HepG2 (cell line): ENCODE data around the gene TAGAP. TPM values are rescaled to one million over a fixed set of nuclear protein-coding genes. Genes with fewer than 3 reads are reported as not detected.

Source experiments
- ATAC-seq: fragments of 200-7000 bp; cut with Tn5 transposase; 3 replicates; pipeline ENCODE4 v1.9.1; 2020; ENCODE audit warnings: mild to moderate bottlenecking, moderate library complexity
- BruUV-seq: library from RNA; stranded (reverse); fragments of 400-500 nt; replicated peaks from 2 replicates; lab custom pipeline; 2021; lab: Mats Ljungman, UMichigan
- CTCF ChIA-PET: fragments of 300-600 bp; formaldehyde crosslinking; extraction: SDS; loops from one replicate; lab custom pipeline; 2021; ENCODE audit warnings: low total read pairs, inconsistent platforms, low intra/inter-chr PET ratio; lab: Yijun Ruan, JAX
- POLR2A ChIA-PET: fragments of 350-600 bp; sonication (Branson Sonifier 250); formaldehyde crosslinking; loops from one replicate; lab custom pipeline; 2020; ENCODE audit warnings: antibody characterized with exemption, inconsistent platforms; lab: Yijun Ruan, JAX
- DNase-seq: peaks from one replicate; pipeline ENCODE4 v3.0.0-alpha.2; 2015; ENCODE audit warnings: low spot score
- FAIRE-seq: peaks from 3 replicates; lab custom pipeline; 2011; peaks lifted over from hg19 to GRCh38; lab: Jason Lieb, UNC
- H2AFZ ChIP-seq: one replicate; pipeline ENCODE4 v1.6.1; 2011; ENCODE audit warnings: low read length, inconsistent platforms
- H3K27ac ChIP-seq: fragments of 300-600 bp; 3 replicates; pipeline ENCODE4 v1.8.0; 2011; ENCODE audit warnings: mixed run types, mild to moderate bottlenecking, mixed read lengths, low read length, inconsistent platforms; ENCODE audit not compliant: insufficient read depth; ENCODE audit errors: extremely low read length
- H3K27me3 ChIP-seq, 2 experiments: fragments of 200-600 bp in 1 of 2; 2 replicates in 1 of 2; 3 replicates in 1 of 2; pipeline versions ENCODE4 v1.6.0 to v1.8.0; 2011; ENCODE audit warnings: low read length in 2 of 2, mild to moderate bottlenecking in 2 of 2, moderate library complexity in 2 of 2, inconsistent platforms in 1 of 2; ENCODE audit not compliant: insufficient read depth in 2 of 2, control insufficient read depth in 1 of 2
- H3K36me3 ChIP-seq, 2 experiments: fragments of 200-600 bp in 1 of 2; replicated peaks in 1 of 2; 2 replicates in 1 of 2; 3 replicates in 1 of 2; pipeline versions ENCODE4 v1.5.1 to v1.8.0; 2011; ENCODE audit warnings: low read length in 2 of 2, inconsistent platforms in 1 of 2; ENCODE audit not compliant: insufficient read depth in 2 of 2, control insufficient read depth in 1 of 2
- H3K4me1 ChIP-seq: 2 replicates; pipeline ENCODE4 v1.5.1; 2012; ENCODE audit warnings: low read length, inconsistent platforms; ENCODE audit not compliant: insufficient read depth
- H3K4me2 ChIP-seq: 2 replicates; pipeline ENCODE4 v1.6.0; 2011; ENCODE audit warnings: low read depth, low read length, inconsistent platforms
- H3K4me3 ChIP-seq, 3 experiments: fragments of 200-600 bp in 1 of 3; sonication (generic), shearing (Covaris generic) in 1 of 3; replicated peaks in 1 of 3; 2 replicates each; pipeline ENCODE4 v1.5.1; 2011 to 2016; ENCODE audit warnings: low read length in 3 of 3, inconsistent platforms in 2 of 3, low read depth in 2 of 3, mild to moderate bottlenecking in 2 of 3, control low read depth in 1 of 3, mixed read lengths in 1 of 3; ENCODE audit not compliant: insufficient read depth in 1 of 3
- H3K79me2 ChIP-seq: one replicate; pipeline ENCODE4 v1.6.1; 2011; ENCODE audit warnings: low read length, inconsistent platforms; ENCODE audit not compliant: insufficient read depth
- H3K9ac ChIP-seq: 2 replicates; pipeline ENCODE4 v1.6.0; 2011; ENCODE audit warnings: mild to moderate bottlenecking, low read depth, low read length, inconsistent platforms; ENCODE audit not compliant: insufficient read depth
- H3K9me3 ChIP-seq: 2 replicates; pipeline ENCODE4 v1.5.1; 2012; ENCODE audit warnings: mild to moderate bottlenecking, low read length
- H4K20me1 ChIP-seq: 2 replicates; pipeline ENCODE4 v1.6.0; 2011; ENCODE audit warnings: inconsistent platforms, mild to moderate bottlenecking, low read length, moderate library complexity; ENCODE audit not compliant: insufficient read depth
- ATF7-NPFF ChIP-seq: sonication (generic); formaldehyde crosslinking; IDR thresholded peaks from 2 replicates; pipeline ENCODE4 v1.8.1; 2023; ENCODE audit warnings: mild to moderate bottlenecking, low read depth, missing genetic modification reagents, moderate library complexity
- NFE2L1 ChIP-seq: sonication (generic); formaldehyde crosslinking; IDR thresholded peaks from 2 replicates; pipeline ENCODE4 v1.4.0; 2020; ENCODE audit warnings: missing genetic modification reagents, mild to moderate bottlenecking, borderline replicate concordance
- NFE2L2 ChIP-seq: fragments of 150-350 bp; IDR thresholded peaks from 2 replicates; pipeline ENCODE4 v1.6.1; 2014; ENCODE audit warnings: low read length
- NFYB ChIP-seq: sonication (generic); formaldehyde crosslinking; IDR thresholded peaks from 2 replicates; pipeline ENCODE4 v1.4.0; 2020; ENCODE audit warnings: missing genetic modification reagents
- NFYC ChIP-seq: IDR thresholded peaks from 2 replicates; pipeline ENCODE4 v1.6.1; 2016; ENCODE audit warnings: missing genetic modification reagents, missing compliant biosample characterization
- PHF20 ChIP-seq: sonication (generic); formaldehyde crosslinking; IDR thresholded peaks from 2 replicates; pipeline ENCODE4 v1.5.0; 2020; ENCODE audit warnings: mild to moderate bottlenecking, missing genetic modification reagents
- SKIL ChIP-seq: sonication (generic); formaldehyde crosslinking; IDR thresholded peaks from 2 replicates; pipeline ENCODE4 v1.8.0; 2022; ENCODE audit warnings: missing genetic modification reagents, mild to moderate bottlenecking, moderate library complexity, borderline replicate concordance
- TBX2 ChIP-seq: sonication (generic); formaldehyde crosslinking; IDR thresholded peaks from 2 replicates; pipeline ENCODE4 v1.5.0; 2020; ENCODE audit warnings: missing genetic modification reagents, mild to moderate bottlenecking, borderline replicate concordance
- ZNF224 ChIP-seq: sonication (generic); formaldehyde crosslinking; IDR thresholded peaks from 2 replicates; pipeline ENCODE4 v1.5.0; 2020; ENCODE audit warnings: mild to moderate bottlenecking, missing genetic modification reagents
- ZNF276 ChIP-seq: sonication (generic); formaldehyde crosslinking; IDR thresholded peaks from 2 replicates; pipeline ENCODE4 v1.4.0; 2020; ENCODE audit warnings: mild to moderate bottlenecking, low read depth, missing genetic modification reagents
- WGBS: methylation state at CpG from one replicate; pipeline ENCODE4 v1.1.6; 2017; ENCODE audit warnings: low lambda C conversion rate; 5-methylcytosine and 5-hydroxymethylcytosine counted together
- in situ Hi-C: cut with HindIII; loops from 2 replicates; pipeline ENCODE4 v1.10.0; 2017; ENCODE audit warnings: low pct_unique_long_range_greater_than_20kb; ENCODE audit not compliant: extremely low pct_ligation_motif_present
- intact Hi-C: fragments of 100-400 bp; cut with micrococcal nuclease; formaldehyde crosslinking; loops from one replicate; pipeline ENCODE4 v1.10.0; 2022; ENCODE audit not compliant: unreplicated experiment
- polyA plus RNA-seq, 8 experiments: library from polyadenylated mRNA; depleted of rRNA in 3 of 8; stranded (reverse) in 7 of 8; unstranded in 1 of 8; fragments of >200 nt; fragmentation: Illumina TruSeq in 4 of 8; extraction: Trizol in 4 of 8; gene quantifications; 2 replicates each; pipeline versions ENCODE4 v1.2.1 to v1.2.3, GENCODE V29; 2011 to 2016; ENCODE audit warnings: low read depth in 4 of 8, missing spikeins in 1 of 8, mixed read lengths in 1 of 8; ENCODE audit not compliant: insufficient read depth in 1 of 8
- total RNA-seq, 5 experiments: library from RNA; depleted of rRNA; stranded (reverse); fragments of >200 nt; fragmentation: Illumina TruSeq; extraction: Trizol; gene quantifications; 2 replicates each; pipeline ENCODE4 v1.2.3, GENCODE V29; 2016; ENCODE audit warnings: low read depth in 1 of 5
- TF ChIP-seq, protein P1 (sequence below): sonication (generic); formaldehyde crosslinking; IDR thresholded peaks from 2 replicates; pipeline ENCODE4 v1.9.0; 2021; ENCODE audit warnings: mild to moderate bottlenecking, missing genetic modification reagents

Gene TAGAP
- total and polyA plus RNA-seq, 2 of the 13 experiments (the other 11 are each of a cell fraction or from before 2014, with no cell fraction given) = not detected

- TF ChIP-seq ZNF276 (CRISPR knock-in tag) (no peak), ZNF224 (CRISPR knock-in tag) (no peak)
- TF ChIP-seq, all 625 proteins: peak for 0
Observed at GRCh38 chr6:159074876-159075275, 30.1 kb upstream of the TAGAP start (continued).

DNA sequence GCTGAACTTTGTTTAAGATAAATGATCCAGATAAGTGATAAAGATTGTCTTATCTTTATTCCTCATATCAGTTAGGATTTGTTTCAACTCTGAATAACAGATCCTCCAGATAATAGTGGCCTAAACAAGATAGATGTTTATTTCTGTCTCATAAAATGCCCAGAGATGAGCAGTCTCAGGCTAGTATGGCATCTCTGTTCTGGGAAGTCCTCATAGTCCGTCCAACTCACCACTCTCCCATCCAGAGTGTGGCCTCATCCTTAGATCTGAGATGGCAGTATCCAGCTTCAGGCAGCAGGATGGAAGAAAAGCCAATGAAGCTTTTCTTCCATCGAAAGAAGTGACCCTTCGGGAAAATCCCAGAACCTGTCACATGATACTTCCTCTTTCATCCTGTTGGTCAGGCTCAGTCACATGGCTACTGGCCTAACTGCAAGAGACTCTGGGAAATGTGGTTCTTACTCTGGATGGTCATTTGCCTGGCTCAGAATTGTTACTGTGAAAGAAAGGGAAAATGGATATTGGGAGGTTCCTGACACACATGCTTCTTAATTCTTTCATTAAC, 29.4 kb upstream of the TAGAP start:
- peaks cover 8% of the 10 kb centered on the region; the same call in 1 of the 2 replicates for H3K4me1 ChIP-seq
- peaks cover 1 to 43% of the 10 kb centered on the region in 2 experiments; a peak in 4 of 5 replicates for H3K27me3 ChIP-seq
- CTCF ChIA-PET = no interaction called here
- no peak for FAIRE-seq
- H3K79me2 ChIP-seq = no peaks in the 10 kb centered on the region
- no peaks in the 10 kb centered on the region for H3K36me3 ChIP-seq
- intact Hi-C loops (no loop called here), in situ Hi-C loops (no loop called here)
- H3K9ac ChIP-seq = no peak overlapping the region
- no peak overlapping the region for H3K4me3 ChIP-seq
- no TSS peak for BruUV-seq
- POLR2A ChIA-PET = no interaction called here
- peak; percentile 47; the same call in 2 of the 3 replicates for ATAC-seq
- no peaks in the 10 kb centered on the region for H3K9me3 ChIP-seq
- WGBS = 2% methylated on average over 3 of the region's 3 CpGs
- no peak overlapping the region for H3K27ac ChIP-seq
- no peak overlapping the region for H3K4me2 ChIP-seq
- no peaks in the 10 kb centered on the region for H4K20me1 ChIP-seq
- H2AFZ ChIP-seq = no peak overlapping the region
- DNase-seq = no peak
- TF ChIP-seq ATF7-NPFF (no peak), SKIL (CRISPR knock-in tag) (no peak), NFE2L2 (no peak), PHF20 (CRISPR knock-in tag) (no peak), NFYB (CRISPR knock-in tag) (peak; percentile 87), TBX2 (no peak), NFYC (peak; percentile 83), NFE2L1 (CRISPR knock-in tag) (no peak)
- TF ChIP-seq, protein P1, sequence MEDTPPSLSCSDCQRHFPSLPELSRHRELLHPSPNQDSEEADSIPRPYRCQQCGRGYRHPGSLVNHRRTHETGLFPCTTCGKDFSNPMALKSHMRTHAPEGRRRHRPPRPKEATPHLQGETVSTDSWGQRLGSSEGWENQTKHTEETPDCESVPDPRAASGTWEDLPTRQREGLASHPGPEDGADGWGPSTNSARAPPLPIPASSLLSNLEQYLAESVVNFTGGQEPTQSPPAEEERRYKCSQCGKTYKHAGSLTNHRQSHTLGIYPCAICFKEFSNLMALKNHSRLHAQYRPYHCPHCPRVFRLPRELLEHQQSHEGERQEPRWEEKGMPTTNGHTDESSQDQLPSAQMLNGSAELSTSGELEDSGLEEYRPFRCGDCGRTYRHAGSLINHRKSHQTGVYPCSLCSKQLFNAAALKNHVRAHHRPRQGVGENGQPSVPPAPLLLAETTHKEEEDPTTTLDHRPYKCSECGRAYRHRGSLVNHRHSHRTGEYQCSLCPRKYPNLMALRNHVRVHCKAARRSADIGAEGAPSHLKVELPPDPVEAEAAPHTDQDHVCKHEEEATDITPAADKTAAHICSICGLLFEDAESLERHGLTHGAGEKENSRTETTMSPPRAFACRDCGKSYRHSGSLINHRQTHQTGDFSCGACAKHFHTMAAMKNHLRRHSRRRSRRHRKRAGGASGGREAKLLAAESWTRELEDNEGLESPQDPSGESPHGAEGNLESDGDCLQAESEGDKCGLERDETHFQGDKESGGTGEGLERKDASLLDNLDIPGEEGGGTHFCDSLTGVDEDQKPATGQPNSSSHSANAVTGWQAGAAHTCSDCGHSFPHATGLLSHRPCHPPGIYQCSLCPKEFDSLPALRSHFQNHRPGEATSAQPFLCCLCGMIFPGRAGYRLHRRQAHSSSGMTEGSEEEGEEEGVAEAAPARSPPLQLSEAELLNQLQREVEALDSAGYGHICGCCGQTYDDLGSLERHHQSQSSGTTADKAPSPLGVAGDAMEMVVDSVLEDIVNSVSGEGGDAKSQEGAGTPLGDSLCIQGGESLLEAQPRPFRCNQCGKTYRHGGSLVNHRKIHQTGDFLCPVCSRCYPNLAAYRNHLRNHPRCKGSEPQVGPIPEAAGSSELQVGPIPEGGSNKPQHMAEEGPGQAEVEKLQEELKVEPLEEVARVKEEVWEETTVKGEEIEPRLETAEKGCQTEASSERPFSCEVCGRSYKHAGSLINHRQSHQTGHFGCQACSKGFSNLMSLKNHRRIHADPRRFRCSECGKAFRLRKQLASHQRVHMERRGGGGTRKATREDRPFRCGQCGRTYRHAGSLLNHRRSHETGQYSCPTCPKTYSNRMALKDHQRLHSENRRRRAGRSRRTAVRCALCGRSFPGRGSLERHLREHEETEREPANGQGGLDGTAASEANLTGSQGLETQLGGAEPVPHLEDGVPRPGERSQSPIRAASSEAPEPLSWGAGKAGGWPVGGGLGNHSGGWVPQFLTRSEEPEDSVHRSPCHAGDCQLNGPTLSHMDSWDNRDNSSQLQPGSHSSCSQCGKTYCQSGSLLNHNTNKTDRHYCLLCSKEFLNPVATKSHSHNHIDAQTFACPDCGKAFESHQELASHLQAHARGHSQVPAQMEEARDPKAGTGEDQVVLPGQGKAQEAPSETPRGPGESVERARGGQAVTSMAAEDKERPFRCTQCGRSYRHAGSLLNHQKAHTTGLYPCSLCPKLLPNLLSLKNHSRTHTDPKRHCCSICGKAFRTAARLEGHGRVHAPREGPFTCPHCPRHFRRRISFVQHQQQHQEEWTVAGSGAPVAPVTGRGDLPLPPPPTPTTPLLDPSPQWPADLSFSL (CRISPR knock-in tag) = no peak
